IMR-90 (cell line): ENCODE measurements around the gene SEC23IP.

Experiments
- BHLHE40 ChIP-seq: fragments of 150-350 bp; IDR thresholded peaks from 2 replicates; pipeline ENCODE4 v1.6.1; 2016; ENCODE audit warnings: mild to moderate bottlenecking, low read depth, low read length
- CHD1 ChIP-seq: IDR thresholded peaks from 2 replicates; pipeline ENCODE4 v1.6.1; 2012; ENCODE audit warnings: low read depth, low read length, improper control_type of control experiment
- POLR2A ChIP-seq: IDR thresholded peaks from 2 replicates; pipeline ENCODE4 v1.6.1; 2012; ENCODE audit warnings: mild to moderate bottlenecking, low read depth, low read length
- RAD21 ChIP-seq: IDR thresholded peaks from 2 replicates; pipeline ENCODE4 v1.6.1; 2012; ENCODE audit warnings: low read length, improper control_type of control experiment
- RCOR1 ChIP-seq: IDR thresholded peaks from 2 replicates; pipeline ENCODE4 v1.6.1; 2012; ENCODE audit warnings: mild to moderate bottlenecking, low read length, improper control_type of control experiment; ENCODE audit not compliant: insufficient replicate concordance
- TF ChIP-seq, protein P1 (sequence below): conservative IDR thresholded peaks from 2 replicates; pipeline ENCODE4 v1.5.1; 2012; ENCODE audit warnings: mild to moderate bottlenecking, low read depth, low read length, improper control_type of control experiment
- TF ChIP-seq, protein P2 (sequence below): fragments of 150-350 bp; IDR thresholded peaks from 2 replicates; pipeline ENCODE4 v1.6.1; 2017; ENCODE audit warnings: mild to moderate bottlenecking, antibody characterized with exemption, low read length, low read depth

DNA sequence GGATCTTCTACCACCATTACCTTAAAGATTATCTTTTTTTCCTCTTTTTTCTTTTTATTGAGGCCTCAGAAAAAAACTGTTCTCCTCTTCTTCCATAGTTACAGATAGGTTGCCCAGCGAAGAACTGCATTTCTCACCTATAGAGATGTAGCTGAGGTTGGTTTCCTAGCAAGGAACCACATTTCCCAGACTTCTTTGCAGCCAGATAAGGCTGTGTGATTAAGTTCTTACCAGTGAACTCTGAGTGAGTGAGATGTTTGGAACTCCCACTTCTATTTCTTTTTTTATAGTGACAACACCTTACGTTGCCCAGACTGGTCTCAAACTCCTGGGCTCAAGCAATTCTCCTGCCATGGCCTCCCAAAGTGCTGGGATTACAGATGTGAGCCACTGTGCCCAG lies 14.0 kb upstream of the SEC23IP start:
- TF ChIP-seq, protein P1, sequence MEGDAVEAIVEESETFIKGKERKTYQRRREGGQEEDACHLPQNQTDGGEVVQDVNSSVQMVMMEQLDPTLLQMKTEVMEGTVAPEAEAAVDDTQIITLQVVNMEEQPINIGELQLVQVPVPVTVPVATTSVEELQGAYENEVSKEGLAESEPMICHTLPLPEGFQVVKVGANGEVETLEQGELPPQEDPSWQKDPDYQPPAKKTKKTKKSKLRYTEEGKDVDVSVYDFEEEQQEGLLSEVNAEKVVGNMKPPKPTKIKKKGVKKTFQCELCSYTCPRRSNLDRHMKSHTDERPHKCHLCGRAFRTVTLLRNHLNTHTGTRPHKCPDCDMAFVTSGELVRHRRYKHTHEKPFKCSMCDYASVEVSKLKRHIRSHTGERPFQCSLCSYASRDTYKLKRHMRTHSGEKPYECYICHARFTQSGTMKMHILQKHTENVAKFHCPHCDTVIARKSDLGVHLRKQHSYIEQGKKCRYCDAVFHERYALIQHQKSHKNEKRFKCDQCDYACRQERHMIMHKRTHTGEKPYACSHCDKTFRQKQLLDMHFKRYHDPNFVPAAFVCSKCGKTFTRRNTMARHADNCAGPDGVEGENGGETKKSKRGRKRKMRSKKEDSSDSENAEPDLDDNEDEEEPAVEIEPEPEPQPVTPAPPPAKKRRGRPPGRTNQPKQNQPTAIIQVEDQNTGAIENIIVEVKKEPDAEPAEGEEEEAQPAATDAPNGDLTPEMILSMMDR: no peak
- TF ChIP-seq BHLHE40: no peak
- TF ChIP-seq CHD1: no peak
- TF ChIP-seq RCOR1: no peak
- TF ChIP-seq, protein P2, sequence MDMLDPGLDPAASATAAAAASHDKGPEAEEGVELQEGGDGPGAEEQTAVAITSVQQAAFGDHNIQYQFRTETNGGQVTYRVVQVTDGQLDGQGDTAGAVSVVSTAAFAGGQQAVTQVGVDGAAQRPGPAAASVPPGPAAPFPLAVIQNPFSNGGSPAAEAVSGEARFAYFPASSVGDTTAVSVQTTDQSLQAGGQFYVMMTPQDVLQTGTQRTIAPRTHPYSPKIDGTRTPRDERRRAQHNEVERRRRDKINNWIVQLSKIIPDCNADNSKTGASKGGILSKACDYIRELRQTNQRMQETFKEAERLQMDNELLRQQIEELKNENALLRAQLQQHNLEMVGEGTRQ: no peak
- TF ChIP-seq POLR2A: no peak
- no peak for TF ChIP-seq RAD21
